Sigmoid colon (tissue), 4 donors: ENCODE results near the gene STPG1.

Experiments
- CTCF ChIP-seq, 4 experiments: fragments of 450-650 bp in 3 of 4; fragments of 200-600 bp in 1 of 4; IDR thresholded peaks; one replicate each; pipeline ENCODE4 v1.5.1; 2016 to 2019; ENCODE audit warnings: antibody characterized with exemption in 4 of 4, mild to moderate bottlenecking in 3 of 4, moderate library complexity in 2 of 4
- EP300 ChIP-seq, 4 donors: sonication (generic); formaldehyde crosslinking; IDR thresholded peaks; one replicate each; pipeline ENCODE4 v1.6.1; 2017; ENCODE audit warnings: antibody characterized with exemption in 4 of 4
- POLR2A ChIP-seq, 2 donors: fragments of 450-650 bp; IDR thresholded peaks; one replicate each; pipeline ENCODE4 v1.6.1; 2016; ENCODE audit warnings: antibody characterized with exemption in 2 of 2, mild to moderate bottlenecking in 2 of 2, moderate library complexity in 2 of 2

- TF ChIP-seq CTCF (IDR thresholded peaks at IDR 0.05), result no peak
- TF ChIP-seq EP300 (IDR thresholded peaks at IDR 0.05), result no peak
- no peak for TF ChIP-seq POLR2A (IDR thresholded peaks at IDR 0.05)
These were observed 76.1 kb downstream of the STPG1 start for GRCh38 chr1:24337455-24337854.
